Calu3 (cell line): Measurements from ENCODE around the gene PRDM2. TPM values are rescaled to one million over a fixed set of nuclear protein-coding genes. Genes with fewer than 3 reads are reported as not detected.

ENCODE experiments used
- BruUV-seq: library from RNA; stranded (reverse); fragments of 400-500 nt; replicated peaks from 2 replicates; lab custom pipeline; 2021; lab: Mats Ljungman, UMichigan
- CTCF ChIA-PET: fragments of 300-600 bp; sonication (Branson Sonifier 250); formaldehyde crosslinking; loops from one replicate; lab custom pipeline; 2022; ENCODE audit warnings: antibody characterized with exemption; lab: Charles Lee
- DNase-seq: peaks from one replicate; pipeline ENCODE4 v3.0.0; 2022
- H3K27ac Mint-ChIP-seq: one replicate; pipeline ENCODE4 v1.8.0; 2022; ENCODE audit warnings: mixed read lengths; ENCODE audit not compliant: unreplicated experiment
- H3K27me3 Mint-ChIP-seq: one replicate; pipeline ENCODE4 v1.8.0; 2022; ENCODE audit warnings: mixed read lengths; ENCODE audit not compliant: unreplicated experiment
- H3K36me3 Mint-ChIP-seq: one replicate; pipeline ENCODE4 v1.8.0; 2022; ENCODE audit warnings: mild to moderate bottlenecking, moderate library complexity, mixed read lengths; ENCODE audit not compliant: insufficient read depth, unreplicated experiment
- H3K4me1 Mint-ChIP-seq: one replicate; pipeline ENCODE4 v1.8.0; 2022; ENCODE audit warnings: mild to moderate bottlenecking, low read depth, mixed read lengths; ENCODE audit not compliant: unreplicated experiment
- H3K4me3 Mint-ChIP-seq: one replicate; pipeline ENCODE4 v1.8.0; 2022; ENCODE audit warnings: mild to moderate bottlenecking, low read depth, moderate library complexity, mixed read lengths; ENCODE audit not compliant: unreplicated experiment
- H3K9me3 Mint-ChIP-seq: one replicate; pipeline ENCODE4 v1.8.0; 2022; ENCODE audit warnings: low read depth, mixed read lengths; ENCODE audit not compliant: unreplicated experiment
- intact Hi-C: fragments of 100-400 bp; cut with micrococcal nuclease; formaldehyde crosslinking; loops from one replicate; pipeline ENCODE4 v1.10.0; 2022; ENCODE audit not compliant: unreplicated experiment
- total RNA-seq: library from RNA; stranded (reverse); gene quantifications from 2 replicates; pipeline ENCODE4 v1.2.3, GENCODE V29; 2022
- TF ChIP-seq, protein P1 (sequence below): fragments of 200-600 bp; IDR thresholded peaks from one replicate; pipeline ENCODE4 v1.8.0; 2022; ENCODE audit warnings: antibody characterized with exemption; ENCODE audit not compliant: unreplicated experiment

PRDM2 gene
- total RNA-seq, 1 experiment from 2014 or later: 29.9 TPM

DNA sequence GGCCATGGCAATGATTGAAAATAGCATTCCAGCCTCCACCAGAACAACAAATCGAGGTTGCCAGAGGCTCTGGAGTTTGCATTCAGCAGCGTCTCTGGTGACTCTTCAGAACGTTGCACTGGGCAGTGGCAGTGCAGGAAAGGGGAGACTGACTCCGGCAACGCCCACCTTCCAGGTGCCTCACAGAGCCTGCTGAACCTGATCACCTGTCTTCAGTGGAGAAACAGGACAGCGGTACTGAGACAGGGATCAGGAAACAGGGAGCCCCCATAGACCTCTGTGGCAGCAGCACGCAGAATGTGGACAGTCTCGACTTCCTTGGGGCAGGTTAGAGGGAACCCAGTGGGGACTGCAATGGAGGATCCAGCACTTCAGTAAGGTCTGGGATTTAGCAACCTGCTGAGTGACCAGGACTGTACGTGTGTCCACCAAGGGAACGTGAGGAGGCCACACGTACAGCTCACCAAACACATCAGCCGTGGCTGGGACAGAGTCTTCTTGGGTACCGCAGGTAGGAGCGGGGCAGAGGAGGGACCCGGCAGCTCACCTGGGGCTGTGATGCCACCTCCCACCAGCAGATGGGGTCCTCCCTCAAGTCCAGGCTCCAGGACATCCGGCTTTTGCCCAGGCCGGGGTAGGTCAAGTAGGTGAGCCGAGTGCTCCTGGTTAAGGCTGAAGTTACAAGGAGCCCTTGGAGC lies 128.6 kb downstream of the PRDM2 start:
- TF ChIP-seq, protein P1, sequence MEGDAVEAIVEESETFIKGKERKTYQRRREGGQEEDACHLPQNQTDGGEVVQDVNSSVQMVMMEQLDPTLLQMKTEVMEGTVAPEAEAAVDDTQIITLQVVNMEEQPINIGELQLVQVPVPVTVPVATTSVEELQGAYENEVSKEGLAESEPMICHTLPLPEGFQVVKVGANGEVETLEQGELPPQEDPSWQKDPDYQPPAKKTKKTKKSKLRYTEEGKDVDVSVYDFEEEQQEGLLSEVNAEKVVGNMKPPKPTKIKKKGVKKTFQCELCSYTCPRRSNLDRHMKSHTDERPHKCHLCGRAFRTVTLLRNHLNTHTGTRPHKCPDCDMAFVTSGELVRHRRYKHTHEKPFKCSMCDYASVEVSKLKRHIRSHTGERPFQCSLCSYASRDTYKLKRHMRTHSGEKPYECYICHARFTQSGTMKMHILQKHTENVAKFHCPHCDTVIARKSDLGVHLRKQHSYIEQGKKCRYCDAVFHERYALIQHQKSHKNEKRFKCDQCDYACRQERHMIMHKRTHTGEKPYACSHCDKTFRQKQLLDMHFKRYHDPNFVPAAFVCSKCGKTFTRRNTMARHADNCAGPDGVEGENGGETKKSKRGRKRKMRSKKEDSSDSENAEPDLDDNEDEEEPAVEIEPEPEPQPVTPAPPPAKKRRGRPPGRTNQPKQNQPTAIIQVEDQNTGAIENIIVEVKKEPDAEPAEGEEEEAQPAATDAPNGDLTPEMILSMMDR: no peak
- Mint-ChIP-seq H3K9me3 (no peaks in the 10 kb centered on the region), H3K27ac (no peak overlapping the region), H3K27me3 (no peaks in the 10 kb centered on the region), H3K4me1 (no peaks in the 10 kb centered on the region), H3K4me3 (no peak overlapping the region), H3K36me3 (peaks cover 4% of the 10 kb centered on the region)
- CTCF ChIA-PET: no interaction called here
- no TSS peak for BruUV-seq
- DNase-seq: peak; percentile 24
- intact Hi-C loops: loop anchor here (10.0 kb wide), 1 partner anchor 134 kb away; no protein-coding TSS in a partner anchor

DNA sequence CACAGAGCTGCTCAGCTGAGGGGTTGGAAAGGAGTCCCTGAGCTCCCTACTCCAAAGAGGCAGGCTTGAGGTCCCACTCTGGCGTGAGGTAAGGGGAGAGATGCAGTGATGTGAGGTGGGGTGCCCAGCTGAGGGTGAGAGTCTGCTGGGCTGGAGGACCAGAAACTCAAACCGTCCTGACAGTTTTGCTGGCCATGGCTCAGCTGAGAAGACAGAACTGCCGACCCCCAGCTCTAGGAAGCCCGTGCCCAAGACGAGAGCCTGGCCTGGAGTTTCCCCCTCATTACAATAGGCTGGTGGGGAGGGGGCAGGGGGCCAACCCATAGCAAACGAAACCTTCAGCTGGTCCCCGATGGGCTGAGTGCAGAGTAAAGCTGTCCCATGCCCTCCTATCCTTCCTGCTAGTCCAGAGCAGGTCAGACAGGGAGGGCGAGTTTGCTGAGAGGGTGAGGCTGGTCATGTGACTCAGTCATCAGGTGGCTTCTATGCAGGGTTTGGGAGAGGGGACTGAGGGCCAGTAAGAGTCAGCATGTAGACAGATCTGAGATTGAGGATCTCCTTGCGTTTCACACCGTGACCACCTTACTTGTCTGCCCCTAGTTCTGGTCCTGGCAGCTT lies 129.3 kb downstream of the PRDM2 start:
- no TSS peak for BruUV-seq
- Mint-ChIP-seq H3K4me1 (no peaks in the 10 kb centered on the region), H3K27ac (no peak overlapping the region), H3K27me3 (no peaks in the 10 kb centered on the region), H3K9me3 (no peaks in the 10 kb centered on the region), H3K36me3 (no peaks in the 10 kb centered on the region), H3K4me3 (no peak overlapping the region)
- TF ChIP-seq, protein P1: no peak
- peak; percentile 19 for DNase-seq
- intact Hi-C loops: loop anchor here (10.0 kb wide), 1 partner anchor 134 kb away; no protein-coding TSS in a partner anchor
- CTCF ChIA-PET: no interaction called here

- DNase-seq: no peak
- H3K9me3 Mint-ChIP-seq: no peaks in the 10 kb centered on the region
- CTCF ChIA-PET: no interaction called here
- H3K27ac Mint-ChIP-seq: no peak overlapping the region
- intact Hi-C loops: loop anchor here (10.0 kb wide), 1 partner anchor 115 kb away; no protein-coding TSS in a partner anchor
- BruUV-seq: no TSS peak
- H3K4me3 Mint-ChIP-seq: no peak overlapping the region
- no peaks in the 10 kb centered on the region for H3K27me3 Mint-ChIP-seq
- no peaks in the 10 kb centered on the region for H3K4me1 Mint-ChIP-seq
- H3K36me3 Mint-ChIP-seq: no peaks in the 10 kb centered on the region
- TF ChIP-seq, protein P1: no peak
These were observed 130.2 kb downstream of the PRDM2 start for GRCh38 chr1:13830170-13830569.

DNA sequence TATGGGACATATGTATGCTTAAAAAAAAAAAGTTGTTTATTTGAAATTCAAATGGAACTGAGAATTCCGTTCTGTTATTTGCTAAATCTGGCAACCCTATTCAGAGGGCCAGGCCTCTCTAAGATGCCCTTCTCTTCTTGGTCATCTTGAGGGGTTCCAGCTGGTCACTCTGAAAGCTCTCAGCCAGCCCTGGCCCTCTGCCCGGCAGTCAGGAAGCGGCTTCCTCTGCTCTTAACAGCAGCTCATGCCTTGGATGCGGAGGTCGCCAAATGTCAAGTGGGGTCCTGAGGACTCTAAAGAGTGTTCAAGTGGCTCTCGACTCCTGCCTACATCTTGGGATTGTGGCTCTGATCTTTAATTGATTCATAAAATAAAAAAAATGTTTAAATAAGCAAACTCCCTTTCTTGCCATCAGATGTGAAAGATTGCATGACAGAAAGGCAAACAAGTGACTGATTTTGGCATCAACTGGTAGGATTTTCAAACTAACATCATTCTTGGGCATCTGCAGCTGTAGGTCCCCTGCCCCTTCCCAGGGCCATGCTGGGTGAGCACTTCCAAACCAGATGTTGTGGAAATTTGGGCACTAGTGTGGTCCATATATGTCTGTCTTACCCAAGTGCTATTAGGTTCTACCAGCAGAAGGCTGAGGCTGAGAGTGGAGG lies 130.8 kb downstream of the PRDM2 start:
- BruUV-seq: no TSS peak
- no peaks in the 10 kb centered on the region for H3K27me3 Mint-ChIP-seq
- intact Hi-C loops: loop anchor here (10.0 kb wide), 1 partner anchor 114 kb away; no protein-coding TSS in a partner anchor
- no peak for DNase-seq
- no peak overlapping the region for H3K4me3 Mint-ChIP-seq
- CTCF ChIA-PET: no interaction called here
- no peaks in the 10 kb centered on the region for H3K4me1 Mint-ChIP-seq
- TF ChIP-seq, protein P1: no peak
- no peak overlapping the region for H3K27ac Mint-ChIP-seq
- no peaks in the 10 kb centered on the region for H3K36me3 Mint-ChIP-seq
- no peaks in the 10 kb centered on the region for H3K9me3 Mint-ChIP-seq
